ENCODE results near the gene TRPV4. TPM values are rescaled to one million over a fixed set of nuclear protein-coding genes. Genes with fewer than 3 reads are reported as not detected.

Gene TRPV4
- total and polyA plus RNA-seq, 7 donors, result 0.03 to 0.11 (median 0.07) TPM; not detected in 1

GRCh38 chr12:109811624-109811995 is 21.6 kb downstream of the TRPV4 start:
- Histone ChIP-seq H3K4me1 (no peaks in the 10 kb centered on the region), H3K36me3 (ENCODE audit: insufficient read depth in 1 of 2, low read depth in 1 of 2) (no peaks in the 10 kb centered on the region), H3K4me3 (no peak overlapping the region), H3K9me3 (no peaks in the 10 kb centered on the region), H3K27ac (no peak overlapping the region), H3K27me3 (ENCODE audit: insufficient read depth in 3 of 3, low read length in 2 of 3) (peaks cover 0 to 23% (median 0%) of the 10 kb centered on the region in 3 donors)
- TF ChIP-seq CTCF (IDR thresholded peaks at IDR 0.05), result no peak
- DNase-seq (no peak), ATAC-seq (no peak)
- 54 to 63% (median 62%) methylated on average over 5 of the region's 5 CpGs for WGBS, 3 donors
- intact Hi-C loops (cut with DNase I), result no loop called here

- no peaks in the 10 kb centered on the region for H3K36me3 ChIP-seq (ENCODE audit: insufficient read depth in 1 of 2, low read depth in 1 of 2)
- 87 to 93% (median 88%) methylated on average over 10 of the region's 10 CpGs for WGBS, 3 donors
- H3K27me3 ChIP-seq (ENCODE audit: insufficient read depth in 3 of 3, low read length in 2 of 3), result peaks cover 0 to 21% (median 0%) of the 10 kb centered on the region in 3 donors
- TF ChIP-seq CTCF (IDR thresholded peaks at IDR 0.05), result no peak
- DNase-seq (no peak), ATAC-seq (no peak)
- no peak overlapping the region for H3K27ac ChIP-seq
- H3K9me3 ChIP-seq, result no peaks in the 10 kb centered on the region
- no peak overlapping the region for H3K4me3 ChIP-seq
- no peaks in the 10 kb centered on the region for H3K4me1 ChIP-seq
- intact Hi-C loops (cut with DNase I), result no loop called here
These were observed 22.1 kb downstream of the TRPV4 start for GRCh38 chr12:109810954-109811623.

- no peak for TF ChIP-seq CTCF (IDR thresholded peaks at IDR 0.05)
- Histone ChIP-seq H3K4me3 (no peak overlapping the region), H3K9me3 (no peaks in the 10 kb centered on the region), H3K36me3 (ENCODE audit: insufficient read depth in 1 of 2, low read depth in 1 of 2) (no peaks in the 10 kb centered on the region), H3K4me1 (no peaks in the 10 kb centered on the region), H3K27ac (no peak overlapping the region), H3K27me3 (ENCODE audit: insufficient read depth in 3 of 3, low read length in 2 of 3) (peaks cover 0 to 15% (median 0%) of the 10 kb centered on the region in 3 donors)
- 95 to 98% (median 96%) methylated on average over 4 of the region's 4 CpGs for WGBS, 3 donors
- no peak for DNase-seq
- ATAC-seq, result no peak
- intact Hi-C loops (cut with DNase I), result no loop called here
These were observed 24.1 kb downstream of the TRPV4 start for GRCh38 chr12:109808876-109809646.

GRCh38 chr12:109807954-109808643 is 25.1 kb downstream of the TRPV4 start:
- TF ChIP-seq CTCF (IDR thresholded peaks at IDR 0.05), result no peak
- H3K9me3 ChIP-seq, result no peaks in the 10 kb centered on the region
- H3K36me3 ChIP-seq (ENCODE audit: insufficient read depth in 1 of 2, low read depth in 1 of 2), result no peaks in the 10 kb centered on the region
- DNase-seq, result no peak
- no peaks in the 10 kb centered on the region for H3K4me1 ChIP-seq
- no peak for ATAC-seq
- 86 to 96% (median 89%) methylated on average over 12 of the region's 12 CpGs for WGBS, 3 donors
- intact Hi-C loops (cut with DNase I), result no loop called here
- H3K4me3 ChIP-seq, result no peak overlapping the region
- peaks cover 0 to 6% (median 0%) of the 10 kb centered on the region in 3 donors for H3K27me3 ChIP-seq (ENCODE audit: insufficient read depth in 3 of 3, low read length in 2 of 3)
- H3K27ac ChIP-seq, result no peak overlapping the region
